ENCODE data around the gene WDR48.
A peak's percentile ranks its signal among the peaks of the same experiment; 100 is the strongest.

The WDR48 gene

DNA sequence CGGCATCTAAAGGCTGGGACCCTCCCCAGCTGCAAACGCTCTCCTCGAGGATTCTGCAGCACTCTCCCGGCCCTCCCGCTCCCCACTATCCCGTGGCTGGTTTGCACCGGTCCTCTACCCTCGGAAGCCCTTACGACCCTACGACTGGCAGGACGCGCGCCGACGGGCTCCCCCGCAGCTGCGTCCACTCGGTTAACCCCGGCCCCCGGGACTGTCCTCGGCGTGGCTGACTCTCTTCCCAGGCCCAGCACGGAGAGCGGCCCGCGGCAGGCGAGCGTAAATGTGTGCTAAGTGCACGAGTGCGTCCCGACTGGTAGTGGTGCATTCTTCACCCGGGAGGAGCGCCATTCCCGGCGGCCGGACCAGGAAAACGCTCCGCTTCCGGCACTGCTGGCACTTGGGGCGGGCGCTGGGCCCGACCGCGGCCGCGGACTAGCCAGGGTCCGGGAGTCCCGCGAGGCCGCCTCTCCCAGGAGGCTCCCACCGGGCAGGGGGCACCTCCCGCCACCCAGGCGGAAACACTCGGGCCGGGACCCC is 55.1 kb downstream of the WDR48 start:
- peak overlapping the region; percentile 86 for H3K4me3 ChIP-seq (replicated peaks; ENCODE audit: low read depth, low read length)
- peak; percentile 49 for DNase-seq (ENCODE audit: extremely low read depth, insufficient read length)
- no peak for TF ChIP-seq CTCF (IDR thresholded peaks at IDR 0.05; ENCODE audit: insufficient read depth, low read length, poor library complexity, severe bottlenecking)
- H3K27me3 ChIP-seq (replicated peaks; ENCODE audit: control insufficient read depth, insufficient read depth, low read length): no peaks in the 10 kb centered on the region
- no peaks in the 10 kb centered on the region; the same call in 1 of the 2 replicates for H3K36me3 ChIP-seq (ENCODE audit: control insufficient read depth, insufficient read depth, low read length)

DNA sequence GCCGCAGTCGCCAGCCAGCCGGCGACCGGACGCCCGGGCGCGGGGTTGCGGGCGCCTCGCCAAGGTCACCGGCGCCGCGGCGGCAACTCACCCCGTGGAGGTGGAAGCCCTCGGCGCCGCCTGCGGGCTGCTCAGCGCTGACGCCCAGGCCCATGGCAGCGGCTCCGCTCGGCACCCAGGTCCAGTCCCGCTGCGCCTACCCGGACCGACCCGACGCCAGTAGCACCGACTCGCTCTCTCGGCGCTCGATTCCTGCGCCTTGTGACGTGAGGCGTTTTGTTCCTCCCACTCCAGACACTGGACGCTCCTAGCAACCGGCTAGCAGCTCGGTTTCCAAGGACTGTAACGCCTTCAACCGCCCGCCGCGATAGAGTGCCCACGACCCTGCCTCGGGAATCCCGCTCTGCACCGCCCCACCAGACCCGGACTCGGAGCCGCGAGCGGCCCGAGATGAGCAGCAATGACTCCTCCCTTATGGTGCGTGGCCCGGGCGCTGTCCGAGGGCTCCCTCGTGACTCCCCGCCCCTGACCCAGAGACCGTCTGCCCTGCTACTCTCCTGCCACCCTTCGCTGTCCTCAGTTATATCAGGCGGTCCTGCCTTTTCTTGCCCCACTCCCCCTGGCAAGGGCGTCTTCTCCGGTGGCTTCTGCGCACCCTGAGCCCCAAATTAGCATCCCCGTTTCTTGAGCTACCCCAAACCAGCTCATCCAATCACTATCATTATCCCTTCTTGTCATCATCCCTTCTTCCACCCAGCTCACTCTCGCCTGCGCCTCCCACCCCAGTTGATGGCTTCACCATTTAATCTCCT is 55.8 kb downstream of the WDR48 start, which contains the start of the genes GORASP1 and TTC21A:
Gene GORASP1, minus strand, starts transcription at position 240 of the 812 bp plus-strand sequence. Its CDS starts 86 bp downstream, at position 154.
Gene TTC21A, plus strand, starts transcription at position 293 of the 812 bp plus-strand sequence. Its CDS starts 158 bp downstream, at position 451.
- Histone ChIP-seq H3K27me3 (replicated peaks; ENCODE audit: control insufficient read depth, insufficient read depth, low read length) (no peaks in the 10 kb centered on the region), H3K36me3 (ENCODE audit: control insufficient read depth, insufficient read depth, low read length) (no peaks in the 10 kb centered on the region; the same call in 1 of the 2 replicates), H3K4me3 (replicated peaks; ENCODE audit: low read depth, low read length) (peak within 1 kb of the TSS; percentile 86)
- TF ChIP-seq CTCF (IDR thresholded peaks at IDR 0.05; ENCODE audit: insufficient read depth, low read length, poor library complexity, severe bottlenecking): no peak
- peak; percentile 70 for DNase-seq (ENCODE audit: extremely low read depth, insufficient read length)

DNA sequence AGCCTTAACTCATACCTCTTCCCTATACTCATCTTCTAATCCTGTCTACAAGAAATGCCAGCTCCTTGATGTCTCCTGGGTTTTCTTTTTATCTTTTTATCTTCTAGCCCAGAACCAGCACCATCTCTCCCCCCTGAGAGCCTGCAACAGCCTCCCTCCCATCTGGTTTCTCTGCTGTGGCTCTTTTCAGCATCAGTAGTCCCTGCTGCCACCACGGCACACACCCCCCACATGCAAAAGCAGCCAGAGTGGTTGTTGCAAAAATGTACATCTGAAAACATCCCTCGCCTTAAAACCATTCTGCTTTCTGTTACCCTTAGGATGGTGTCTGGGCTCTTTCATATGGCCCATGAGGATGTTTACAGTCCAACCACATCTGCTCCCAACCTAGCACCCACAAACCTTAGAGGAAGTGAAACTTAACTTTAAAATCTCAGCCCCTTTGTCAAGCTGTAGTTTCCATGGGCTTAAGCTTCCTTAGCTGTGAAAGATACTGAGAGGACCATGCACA is 56.4 kb downstream of the WDR48 start:
- Histone ChIP-seq H3K4me3 (replicated peaks; ENCODE audit: low read depth, low read length) (peak overlapping the region; percentile 86), H3K36me3 (ENCODE audit: control insufficient read depth, insufficient read depth, low read length) (no peaks in the 10 kb centered on the region; the same call in 1 of the 2 replicates), H3K27me3 (replicated peaks; ENCODE audit: control insufficient read depth, insufficient read depth, low read length) (no peaks in the 10 kb centered on the region)
- DNase-seq (ENCODE audit: extremely low read depth, insufficient read length): peak; percentile 76
- TF ChIP-seq CTCF (IDR thresholded peaks at IDR 0.05; ENCODE audit: insufficient read depth, low read length, poor library complexity, severe bottlenecking): no peak

DNA sequence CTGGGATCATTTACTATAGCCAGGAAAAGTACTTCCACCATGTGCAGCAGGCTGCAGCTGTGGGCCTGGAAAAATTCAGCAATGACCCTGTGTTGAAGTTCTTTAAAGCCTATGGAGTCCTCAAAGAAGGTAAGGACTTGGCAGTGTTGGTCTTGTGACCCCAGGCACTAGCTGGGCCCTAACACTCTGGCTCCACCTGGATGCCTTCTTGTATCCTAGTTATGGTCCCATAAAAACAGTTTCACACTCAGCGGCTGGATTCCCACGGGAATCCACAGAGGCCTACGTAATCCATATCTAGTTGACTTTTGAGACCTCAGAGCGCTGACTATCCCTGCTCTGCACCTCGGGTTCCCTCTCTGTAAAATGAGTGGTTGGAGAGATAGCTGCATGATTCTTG is 57.3 kb downstream of the WDR48 start:
- Histone ChIP-seq H3K4me3 (replicated peaks; ENCODE audit: low read depth, low read length) (no peak overlapping the region), H3K36me3 (ENCODE audit: control insufficient read depth, insufficient read depth, low read length) (no peaks in the 10 kb centered on the region; the same call in 1 of the 2 replicates), H3K27me3 (replicated peaks; ENCODE audit: control insufficient read depth, insufficient read depth, low read length) (no peaks in the 10 kb centered on the region)
- DNase-seq (ENCODE audit: extremely low read depth, insufficient read length): no peak
- no peak for TF ChIP-seq CTCF (IDR thresholded peaks at IDR 0.05; ENCODE audit: insufficient read depth, low read length, poor library complexity, severe bottlenecking)

GRCh38 chr3:39110041-39110639 is 58.3 kb downstream of the WDR48 start:
- DNase-seq (ENCODE audit: extremely low read depth, insufficient read length): no peak
- no peaks in the 10 kb centered on the region for H3K27me3 ChIP-seq (replicated peaks; ENCODE audit: control insufficient read depth, insufficient read depth, low read length)

More at GRCh38 chr3:39110041-39110639, 58.3 kb downstream of the WDR48 start:
- no peak for TF ChIP-seq CTCF (IDR thresholded peaks at IDR 0.05; ENCODE audit: insufficient read depth, low read length, poor library complexity, severe bottlenecking)
- H3K4me3 ChIP-seq (replicated peaks; ENCODE audit: low read depth, low read length): no peak overlapping the region
- no peaks in the 10 kb centered on the region; the same call in 1 of the 2 replicates for H3K36me3 ChIP-seq (ENCODE audit: control insufficient read depth, insufficient read depth, low read length)
